GM19238 (cell line): ENCODE data around the gene DDX1.

Source experiments
- DNase-seq: peaks from one replicate; pipeline ENCODE4 v3.0.0; 2011; ENCODE audit warnings: low spot score; ENCODE audit not compliant: insufficient read length

Gene DDX1

DNA sequence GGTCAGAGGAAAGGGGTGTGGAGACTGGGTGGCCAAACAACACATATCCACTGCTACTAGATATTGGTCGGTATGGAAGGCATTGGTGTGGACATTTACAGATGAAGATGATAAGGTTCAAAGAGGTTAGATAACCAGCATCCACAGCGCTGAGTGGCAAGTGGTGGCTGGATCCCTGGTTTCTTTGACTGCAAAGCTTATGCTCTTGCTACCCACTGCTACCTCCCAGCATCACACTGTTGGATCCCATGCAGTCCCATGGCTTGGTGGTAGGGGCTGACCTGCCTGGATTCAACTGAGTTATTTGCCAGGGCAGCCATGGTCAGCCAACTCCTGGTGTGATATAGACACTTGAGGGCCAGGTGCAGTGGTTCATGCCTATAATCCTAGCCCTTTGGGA, 53.6 kb downstream of the DDX1 start:
- no peak for DNase-seq

- no peak for DNase-seq
Measured at GRCh38 chr2:15645720-15646385, 54.2 kb downstream of the DDX1 start.

DNA sequence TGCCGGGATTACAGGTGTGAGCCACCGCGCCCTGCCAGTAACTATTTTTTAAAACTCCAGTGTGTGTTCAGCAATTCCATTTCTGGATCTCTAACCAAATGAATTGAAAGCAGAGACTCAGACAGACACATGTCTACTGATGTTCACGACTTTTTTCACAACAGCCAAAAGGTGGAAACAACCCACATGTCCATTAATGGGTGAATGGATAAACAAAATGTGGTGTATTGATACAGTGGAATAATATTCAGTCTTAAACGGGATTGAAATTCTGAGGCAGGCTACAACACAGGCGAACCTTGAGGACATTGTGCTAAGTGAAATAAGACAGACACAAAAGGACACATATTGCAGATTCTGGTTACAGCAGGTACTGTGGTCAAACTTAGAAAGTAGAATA, 55.0 kb downstream of the DDX1 start:
- no peak for DNase-seq

GRCh38 chr2:15647622-15648590, 56.2 kb downstream of the DDX1 start:
- DNase-seq = no peak

- DNase-seq = no peak
Measured at GRCh38 chr2:15648593-15649525, 57.2 kb downstream of the DDX1 start.

- DNase-seq = no peak
Measured at GRCh38 chr2:15649561-15650255, 58.0 kb downstream of the DDX1 start.

DNA sequence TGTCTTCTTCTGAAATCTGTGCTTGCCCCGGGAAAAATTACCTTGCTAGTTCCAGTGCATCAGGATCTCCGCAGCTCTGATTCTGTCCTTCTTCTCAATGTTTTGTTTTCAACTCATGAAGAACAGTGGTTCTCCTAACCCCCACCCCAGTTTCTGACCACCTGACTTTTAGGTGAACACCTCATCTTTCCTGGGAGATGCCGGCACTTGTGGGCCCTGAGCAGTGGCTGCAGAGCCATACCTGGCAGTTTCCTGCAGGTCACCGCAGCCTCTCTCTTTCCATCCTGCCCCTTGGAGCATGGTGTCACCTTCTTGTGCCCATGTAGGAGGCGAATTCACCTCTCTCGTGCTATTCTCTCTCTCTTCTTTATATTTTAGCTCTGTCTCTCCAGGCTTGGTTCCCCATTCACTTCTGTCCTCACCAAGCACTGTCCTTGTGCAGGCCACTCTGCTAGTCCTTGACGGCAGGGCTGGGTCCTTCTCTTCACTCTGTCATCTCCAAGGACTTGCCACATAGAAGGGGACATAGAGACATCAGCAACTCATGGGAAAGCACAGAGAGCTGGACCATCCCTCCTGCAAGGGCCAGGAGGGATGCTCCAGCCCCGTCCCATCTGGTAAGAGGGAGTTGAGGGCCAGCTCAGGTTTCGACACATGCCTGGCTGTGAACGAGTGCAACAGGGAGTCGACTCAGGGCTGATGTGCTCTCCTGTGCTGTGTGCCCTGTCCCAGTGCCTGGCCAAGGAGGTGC, 59.1 kb downstream of the DDX1 start:
- DNase-seq = no peak

- DNase-seq = no peak
Measured at GRCh38 chr2:15651367-15651727, 59.7 kb downstream of the DDX1 start.

- DNase-seq = no peak
Measured at GRCh38 chr2:15652252-15652651, 60.6 kb downstream of the DDX1 start.

DNA sequence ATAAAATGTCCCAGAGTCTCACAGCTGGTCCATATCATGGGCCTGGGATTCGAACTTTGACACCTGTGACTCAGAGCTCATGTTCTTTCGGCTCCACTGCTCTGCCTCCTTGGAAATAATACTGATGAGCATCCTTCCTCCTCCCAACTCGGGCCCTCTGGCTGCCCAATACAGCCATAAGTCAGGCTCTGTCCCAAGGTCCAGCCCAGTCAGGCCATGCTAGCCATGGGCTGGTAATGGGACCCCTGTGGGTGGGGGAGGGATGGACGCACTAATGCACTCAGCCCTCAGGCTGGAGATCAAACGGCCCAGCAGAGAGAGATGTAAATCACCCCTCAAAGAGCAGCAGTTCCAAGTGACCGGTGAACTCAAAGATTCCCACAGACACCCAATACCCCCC, 61.1 kb downstream of the DDX1 start:
- no peak for DNase-seq

GRCh38 chr2:15653806-15654726, 62.4 kb downstream of the DDX1 start:
- no peak for DNase-seq

DNA sequence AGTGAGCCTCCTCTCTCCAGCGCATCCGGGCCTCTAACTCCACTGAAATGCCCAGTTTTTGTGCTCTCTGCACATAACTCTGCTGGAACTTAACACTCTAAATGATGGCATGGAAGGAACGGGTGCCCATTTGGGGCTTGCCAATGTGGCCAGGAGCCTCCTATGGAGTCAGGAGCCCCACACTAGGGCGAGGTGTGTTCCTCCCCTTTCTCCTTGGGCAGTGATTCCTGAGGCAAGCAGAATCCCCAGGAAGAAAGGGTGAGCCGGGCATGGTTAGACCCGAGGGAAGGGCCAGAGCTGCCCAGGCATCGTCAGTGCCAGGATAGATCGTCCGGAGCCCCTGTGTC, 63.0 kb downstream of the DDX1 start:
- no peak for DNase-seq

DNA sequence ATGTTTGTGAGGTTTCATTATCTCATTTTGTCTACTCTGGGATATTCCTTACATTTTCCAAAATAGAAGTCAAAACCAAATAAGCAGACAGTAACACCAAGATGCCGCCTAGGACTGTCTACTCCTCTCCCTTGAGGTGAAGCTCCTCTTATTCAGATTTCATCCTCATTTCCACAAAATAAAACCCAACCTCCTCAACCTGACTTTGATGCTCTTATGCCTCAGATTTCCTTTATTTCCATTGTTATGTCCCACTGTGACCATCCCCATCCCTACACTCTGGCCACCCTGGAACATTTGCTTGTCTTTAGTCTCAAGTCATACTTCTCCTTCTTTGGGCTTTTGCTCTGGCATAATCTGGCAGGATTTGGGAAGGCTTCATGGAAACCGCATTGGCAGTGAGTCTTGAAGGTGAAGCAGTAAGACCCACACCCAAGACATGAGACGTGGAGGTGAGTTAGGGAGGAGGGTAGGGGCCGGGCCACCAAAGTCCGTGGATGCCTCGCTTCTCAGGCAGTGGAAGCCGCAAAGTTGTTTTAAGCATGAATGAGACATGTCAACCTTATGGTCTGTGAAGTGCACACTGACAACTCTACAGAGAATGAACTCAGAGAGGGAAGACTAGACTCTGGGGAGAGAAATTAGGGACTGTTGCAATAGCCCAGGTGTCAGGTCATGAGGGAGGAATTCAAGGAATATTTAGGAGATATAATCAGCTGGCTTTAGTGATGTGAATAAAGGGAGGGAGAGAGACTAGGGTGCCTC, 63.6 kb downstream of the DDX1 start:
- DNase-seq = no peak

DNA sequence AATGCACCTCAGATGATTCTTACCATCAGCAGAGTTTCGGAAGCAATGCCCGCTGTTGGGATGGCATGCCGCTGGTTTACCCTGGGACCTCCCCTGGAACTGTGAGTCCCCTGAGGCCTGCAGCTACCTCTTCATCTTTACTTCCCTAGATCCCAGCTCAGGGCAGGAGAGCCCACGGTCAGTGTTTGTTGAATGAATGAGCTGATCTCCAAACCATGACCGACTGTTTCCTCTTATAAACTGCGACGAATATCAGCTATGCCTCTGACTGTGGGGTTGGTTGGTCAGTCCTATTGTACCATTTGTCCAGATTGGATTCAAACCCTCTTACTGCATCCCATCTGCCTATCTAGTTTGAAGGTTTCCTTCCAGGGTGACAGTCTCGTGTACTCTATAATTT, 64.4 kb downstream of the DDX1 start:
- DNase-seq = no peak

DNA sequence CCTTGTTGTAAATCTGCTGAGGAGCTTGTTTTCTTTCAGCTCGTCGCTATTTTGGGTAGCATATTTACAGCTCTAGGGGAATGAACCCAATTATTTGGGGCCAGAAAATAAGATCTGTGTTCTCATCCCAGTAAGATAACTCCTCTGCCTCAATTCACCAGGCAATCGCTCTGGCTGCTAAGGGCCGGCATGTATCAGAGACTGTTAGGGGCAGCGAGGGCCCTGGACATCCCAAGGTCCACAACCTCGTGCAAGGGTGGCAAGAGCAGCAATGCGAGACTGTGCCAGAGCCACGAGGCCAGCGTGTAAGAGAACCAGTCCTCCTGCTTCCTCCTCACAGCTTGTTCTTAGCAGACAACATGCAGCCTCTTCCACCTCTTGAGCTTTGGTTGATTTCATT, 66.1 kb downstream of the DDX1 start:
- no peak for DNase-seq

DNA sequence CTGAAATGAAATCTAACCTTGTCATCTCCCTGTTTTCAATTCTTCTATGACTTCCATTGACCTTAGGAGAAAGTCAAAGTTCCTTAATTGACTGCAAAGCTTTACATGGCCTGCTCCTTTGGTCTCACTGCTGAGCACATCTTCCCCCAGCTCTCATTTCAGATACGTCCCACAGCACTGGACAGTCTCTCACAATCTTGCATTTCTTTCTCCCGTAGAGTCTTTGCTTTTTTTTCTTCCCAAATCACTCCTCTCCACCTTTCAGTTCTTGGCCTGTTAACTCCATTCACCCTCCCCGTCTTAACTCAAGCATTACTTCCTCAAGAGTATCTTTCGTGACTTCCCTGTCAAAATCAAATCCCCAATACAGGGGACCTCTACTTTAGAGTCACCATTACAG, 67.2 kb downstream of the DDX1 start:
- DNase-seq = no peak

DNA sequence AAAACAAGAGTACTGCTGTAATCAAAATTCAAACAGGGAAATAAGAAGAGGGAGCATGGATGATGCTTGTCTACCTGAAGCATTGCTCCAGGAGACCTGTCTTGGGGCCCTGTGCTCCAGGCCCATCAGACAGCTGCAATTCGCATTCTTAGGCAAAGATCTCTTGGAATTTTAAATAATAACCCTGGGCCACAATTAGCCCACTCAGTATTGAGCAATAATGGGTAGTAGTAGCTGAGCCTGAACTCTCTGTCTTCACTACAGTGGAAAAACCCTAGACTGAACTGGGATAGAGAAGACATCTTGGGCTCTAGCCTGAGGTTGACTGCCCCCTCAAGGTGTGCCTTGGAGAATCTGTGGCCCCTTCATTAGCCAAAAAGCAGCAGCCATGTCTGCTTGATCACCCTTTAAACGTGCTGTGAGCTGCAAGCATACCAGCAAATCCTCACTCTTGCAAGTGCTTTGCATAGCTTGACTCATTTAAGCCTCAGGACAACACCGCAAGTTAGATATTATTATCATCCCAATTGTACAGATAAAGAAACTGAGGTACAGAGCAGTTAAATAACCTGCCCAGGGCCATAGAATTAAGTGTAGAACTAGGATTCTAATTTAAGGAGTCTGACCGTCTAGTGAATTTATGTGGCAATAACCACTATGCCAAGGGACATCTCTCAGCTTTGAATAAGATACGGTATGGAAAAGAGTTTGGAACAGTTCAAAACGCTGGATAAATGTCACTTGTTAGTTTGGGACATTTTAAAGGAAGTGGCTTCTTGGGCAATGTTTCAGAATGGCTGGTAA, 69.0 kb downstream of the DDX1 start:
- no peak for DNase-seq

DNA sequence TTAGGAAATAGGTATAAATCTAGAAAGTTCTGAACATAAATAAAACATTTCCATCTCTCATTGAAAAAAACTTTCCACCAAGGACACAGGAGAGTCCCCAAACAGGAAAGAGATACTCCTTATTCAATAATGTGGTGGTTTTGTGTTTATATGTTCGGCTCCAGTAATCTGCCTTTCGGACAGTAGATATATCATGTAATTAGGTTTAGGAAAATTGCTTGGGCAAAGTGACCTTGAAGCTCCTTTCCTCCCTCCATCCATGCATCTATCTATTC, 69.6 kb downstream of the DDX1 start:
- no peak for DNase-seq
